Right atrium auricular region (tissue), 2 donors: ENCODE data around the gene PRKCE. TPM values are rescaled to one million over a fixed set of nuclear protein-coding genes. Genes with fewer than 3 reads are reported as not detected.

ENCODE experiments used
- DNase-seq: peaks from one replicate; pipeline ENCODE4 v3.0.0-alpha.2; 2019; ENCODE audit warnings: low spot score
- H3K27ac ChIP-seq, 2 donors: fragments of 200-600 bp; sonication (generic); 1 replicate in 1 of 2; 2 replicates in 1 of 2; pipeline ENCODE4 v1.5.1; 2016 to 2019
- H3K27me3 ChIP-seq, 2 donors: fragments of 200-600 bp; sonication (generic); one replicate each; pipeline versions ENCODE4 v1.5.1 to v1.6.0; 2017 to 2019
- H3K36me3 ChIP-seq: fragments of 200-600 bp; sonication (generic); one replicate; pipeline ENCODE4 v1.5.1; 2016
- H3K4me1 ChIP-seq, 2 donors: fragments of 200-600 bp; sonication (generic); one replicate each; pipeline versions ENCODE4 v1.5.1 to v1.6.0; 2017 to 2019
- H3K4me3 ChIP-seq, 2 donors: fragments of 200-600 bp; sonication (generic); 1 replicate in 1 of 2; 2 replicates in 1 of 2; pipeline ENCODE4 v1.5.1; 2017 to 2019; ENCODE audit warnings: mild to moderate bottlenecking in 1 of 2, moderate library complexity in 1 of 2
- H3K9me3 ChIP-seq, 2 donors: fragments of 200-600 bp; sonication (generic); one replicate each; pipeline ENCODE4 v1.5.1; 2019
- total RNA-seq, 2 donors: library from RNA; depleted of rRNA; stranded (reverse); fragments of >200 nt; gene quantifications; one replicate each; pipeline ENCODE4 v1.1.0, GENCODE V29; 2016
- TF ChIP-seq, protein P1 (sequence below), 2 donors: fragments of 200-600 bp; sonication (generic); IDR thresholded peaks; one replicate each; pipeline ENCODE4 v1.5.1; 2019; ENCODE audit warnings: antibody characterized with exemption in 2 of 2

The PRKCE gene
- total RNA-seq, 2 donors from 2014 or later: 7.2 to 11.8 TPM

DNA sequence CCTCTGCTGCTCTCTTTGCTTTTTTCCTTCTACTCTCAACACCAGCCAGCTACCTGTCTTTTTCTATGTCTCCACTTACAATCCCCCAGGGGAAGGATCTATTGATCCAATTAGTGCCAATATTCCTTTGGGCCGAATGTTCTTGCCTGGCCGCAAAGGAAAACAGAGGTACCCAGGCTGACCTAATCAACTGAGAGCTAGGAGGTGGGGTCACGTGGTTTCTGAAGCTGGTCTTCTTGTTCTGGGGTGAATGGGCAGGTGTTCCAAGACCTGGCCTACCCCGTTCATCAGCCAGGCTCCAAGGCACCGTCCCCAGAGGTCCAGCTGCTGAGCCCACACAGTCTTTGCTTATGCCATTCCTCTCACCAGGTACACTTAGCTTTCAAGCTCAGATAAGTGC is 580.2 kb downstream of the PRKCE start:
- no peak overlapping the region for H3K4me3 ChIP-seq
- H3K36me3 ChIP-seq: no peaks in the 10 kb centered on the region
- no peak for DNase-seq
- no peak overlapping the region for H3K27ac ChIP-seq
- TF ChIP-seq, protein P1, sequence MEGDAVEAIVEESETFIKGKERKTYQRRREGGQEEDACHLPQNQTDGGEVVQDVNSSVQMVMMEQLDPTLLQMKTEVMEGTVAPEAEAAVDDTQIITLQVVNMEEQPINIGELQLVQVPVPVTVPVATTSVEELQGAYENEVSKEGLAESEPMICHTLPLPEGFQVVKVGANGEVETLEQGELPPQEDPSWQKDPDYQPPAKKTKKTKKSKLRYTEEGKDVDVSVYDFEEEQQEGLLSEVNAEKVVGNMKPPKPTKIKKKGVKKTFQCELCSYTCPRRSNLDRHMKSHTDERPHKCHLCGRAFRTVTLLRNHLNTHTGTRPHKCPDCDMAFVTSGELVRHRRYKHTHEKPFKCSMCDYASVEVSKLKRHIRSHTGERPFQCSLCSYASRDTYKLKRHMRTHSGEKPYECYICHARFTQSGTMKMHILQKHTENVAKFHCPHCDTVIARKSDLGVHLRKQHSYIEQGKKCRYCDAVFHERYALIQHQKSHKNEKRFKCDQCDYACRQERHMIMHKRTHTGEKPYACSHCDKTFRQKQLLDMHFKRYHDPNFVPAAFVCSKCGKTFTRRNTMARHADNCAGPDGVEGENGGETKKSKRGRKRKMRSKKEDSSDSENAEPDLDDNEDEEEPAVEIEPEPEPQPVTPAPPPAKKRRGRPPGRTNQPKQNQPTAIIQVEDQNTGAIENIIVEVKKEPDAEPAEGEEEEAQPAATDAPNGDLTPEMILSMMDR (IDR thresholded peaks at IDR 0.05): no peak
- no peaks in the 10 kb centered on the region for H3K9me3 ChIP-seq
- peaks cover 0 to 10% of the 10 kb centered on the region in 2 donors for H3K4me1 ChIP-seq
- no peaks in the 10 kb centered on the region for H3K27me3 ChIP-seq

DNA sequence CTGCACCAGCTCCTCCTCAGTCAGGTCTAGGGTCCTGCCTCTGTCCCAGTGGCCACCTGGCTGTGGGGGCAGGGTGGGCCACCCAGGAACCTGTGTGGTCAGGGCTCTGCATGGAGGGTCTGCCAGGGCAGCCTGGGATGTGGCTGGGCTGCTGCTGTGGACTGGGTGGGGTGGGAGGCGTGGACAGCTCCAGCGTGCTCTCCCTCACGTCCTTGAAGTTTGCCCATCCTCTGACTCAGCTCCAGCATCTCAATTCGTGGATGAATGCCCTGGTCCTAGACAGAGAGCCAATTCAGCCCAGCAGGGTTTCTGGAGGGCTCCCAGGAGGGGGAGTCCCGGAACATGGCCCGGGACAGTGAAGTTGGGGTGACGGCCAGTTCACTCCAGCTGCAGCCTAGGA is 581.4 kb downstream of the PRKCE start:
- no peaks in the 10 kb centered on the region for H3K36me3 ChIP-seq
- no peak for DNase-seq

DNA sequence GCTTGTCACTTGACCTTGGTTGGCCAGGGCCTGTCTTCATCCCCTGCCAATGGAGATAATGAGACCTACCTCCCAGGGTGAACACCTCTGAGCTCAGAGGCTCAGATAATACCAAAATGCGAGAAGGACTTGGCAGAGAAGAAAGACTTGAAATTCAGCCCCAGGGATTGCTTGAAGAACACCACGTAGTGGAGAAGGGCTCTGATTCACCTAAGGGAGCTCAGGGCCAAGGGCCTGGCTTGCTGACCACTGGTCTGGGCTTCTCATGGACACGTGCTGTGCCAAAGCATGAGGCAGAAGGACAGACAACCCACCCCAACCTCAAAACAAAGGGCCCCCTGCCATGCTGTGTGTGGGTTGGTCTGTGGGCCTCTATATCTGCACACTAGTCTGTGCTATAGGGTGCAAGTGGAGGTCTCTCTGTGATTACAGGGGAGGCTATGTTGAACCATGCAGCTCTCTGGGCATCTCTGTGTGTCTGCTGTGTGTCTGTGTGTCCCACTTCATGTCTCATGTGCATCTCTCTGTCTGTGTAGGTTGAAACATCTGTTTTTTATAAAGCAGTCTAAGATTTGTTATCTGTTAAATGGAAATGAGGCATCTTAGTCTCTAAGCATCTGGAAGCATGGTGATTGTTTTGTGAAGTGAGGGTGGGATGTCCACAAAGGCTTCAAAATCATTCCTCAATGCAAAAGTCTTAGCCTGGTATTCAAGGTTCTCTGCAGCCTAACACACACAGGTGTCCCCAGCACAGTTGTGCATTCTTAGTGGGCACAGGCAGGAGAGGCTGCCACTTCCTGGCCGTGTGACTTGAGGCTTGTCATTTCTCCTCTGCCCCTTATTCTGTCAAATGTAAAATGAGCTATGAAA is 584.8 kb downstream of the PRKCE start:
- DNase-seq: no peak
- H3K4me1 ChIP-seq: no peaks in the 10 kb centered on the region
- TF ChIP-seq, protein P1 (IDR thresholded peaks at IDR 0.05): no peak
- H3K4me3 ChIP-seq: no peak overlapping the region
- H3K9me3 ChIP-seq: no peaks in the 10 kb centered on the region
- H3K27ac ChIP-seq: no peak overlapping the region
- no peaks in the 10 kb centered on the region for H3K27me3 ChIP-seq
- no peaks in the 10 kb centered on the region for H3K36me3 ChIP-seq

More for the DNA sequence above, 581.4 kb downstream of the PRKCE start:
- TF ChIP-seq, protein P1 (IDR thresholded peaks at IDR 0.05): no peak
- H3K9me3 ChIP-seq: no peaks in the 10 kb centered on the region
- peaks cover 0 to 10% of the 10 kb centered on the region in 2 donors for H3K4me1 ChIP-seq
- H3K27me3 ChIP-seq: no peaks in the 10 kb centered on the region
- H3K27ac ChIP-seq: no peak overlapping the region
- H3K4me3 ChIP-seq: no peak overlapping the region

DNA sequence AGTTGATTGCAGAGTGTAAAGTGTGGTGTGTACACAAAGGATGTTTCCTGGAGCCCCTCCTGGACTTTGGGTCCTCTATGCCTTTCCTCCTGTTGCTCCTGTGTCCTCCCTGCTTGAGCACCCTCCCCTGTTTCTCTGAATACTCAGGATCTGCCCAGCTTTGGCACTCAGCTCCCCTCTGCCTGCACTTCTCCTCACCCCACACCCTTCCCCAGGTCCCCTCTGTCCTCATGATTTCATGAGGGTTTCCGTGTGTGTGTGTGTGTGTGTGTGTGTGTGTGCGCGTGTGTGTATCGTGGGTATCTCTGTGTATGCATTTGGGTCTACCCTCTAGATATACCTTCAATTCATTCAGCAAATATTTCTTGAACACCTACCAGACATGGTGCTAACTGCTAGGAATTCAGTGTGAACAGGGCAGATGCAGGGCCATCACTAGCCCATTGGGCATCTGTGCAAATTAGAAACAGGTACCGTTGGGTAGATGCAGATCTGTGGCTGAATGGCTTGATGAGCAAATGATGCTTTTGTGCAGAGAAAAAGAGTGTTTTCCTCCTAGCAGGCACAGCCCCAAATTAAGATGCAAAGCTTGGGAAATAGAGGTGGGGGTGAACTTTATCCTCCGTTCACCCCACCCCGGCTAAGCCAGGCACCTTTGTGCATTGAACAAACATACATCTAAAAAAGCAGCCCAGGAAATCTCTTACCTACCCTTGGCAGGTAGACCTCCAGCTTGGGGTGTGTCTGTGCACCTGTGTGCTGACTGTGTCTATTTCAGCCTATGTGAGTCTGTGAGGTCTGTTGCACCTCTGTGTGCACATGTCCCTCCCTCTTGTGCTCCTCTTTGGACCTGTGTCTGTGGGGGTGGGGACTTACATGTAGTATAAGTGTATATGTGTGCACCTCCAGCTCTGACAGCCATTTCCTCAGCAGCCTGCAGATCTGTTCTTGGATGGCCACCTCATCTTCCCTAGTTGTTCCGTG is 585.7 kb downstream of the PRKCE start:
- DNase-seq: no peak
- H3K4me1 ChIP-seq: no peaks in the 10 kb centered on the region
- no peak overlapping the region for H3K4me3 ChIP-seq
- H3K27ac ChIP-seq: no peak overlapping the region
- TF ChIP-seq, protein P1 (IDR thresholded peaks at IDR 0.05): no peak
- H3K27me3 ChIP-seq: no peaks in the 10 kb centered on the region
- no peaks in the 10 kb centered on the region for H3K9me3 ChIP-seq
- no peaks in the 10 kb centered on the region for H3K36me3 ChIP-seq

Other genes with a start within 250 kb of the PRKCE start
- 1 to 10 TPM; 5.3 to 9.6 TPM for gene SRBD1, start 40.4 kb upstream of the PRKCE start, total RNA-seq